AG08396 (cell line): ENCODE measurements around the gene SEMA5A.

Source experiments
- DNase-seq: peaks from one replicate; pipeline ENCODE4 v3.0.0; 2012; ENCODE audit warnings: low spot score, mixed read lengths

Gene SEMA5A

DNA sequence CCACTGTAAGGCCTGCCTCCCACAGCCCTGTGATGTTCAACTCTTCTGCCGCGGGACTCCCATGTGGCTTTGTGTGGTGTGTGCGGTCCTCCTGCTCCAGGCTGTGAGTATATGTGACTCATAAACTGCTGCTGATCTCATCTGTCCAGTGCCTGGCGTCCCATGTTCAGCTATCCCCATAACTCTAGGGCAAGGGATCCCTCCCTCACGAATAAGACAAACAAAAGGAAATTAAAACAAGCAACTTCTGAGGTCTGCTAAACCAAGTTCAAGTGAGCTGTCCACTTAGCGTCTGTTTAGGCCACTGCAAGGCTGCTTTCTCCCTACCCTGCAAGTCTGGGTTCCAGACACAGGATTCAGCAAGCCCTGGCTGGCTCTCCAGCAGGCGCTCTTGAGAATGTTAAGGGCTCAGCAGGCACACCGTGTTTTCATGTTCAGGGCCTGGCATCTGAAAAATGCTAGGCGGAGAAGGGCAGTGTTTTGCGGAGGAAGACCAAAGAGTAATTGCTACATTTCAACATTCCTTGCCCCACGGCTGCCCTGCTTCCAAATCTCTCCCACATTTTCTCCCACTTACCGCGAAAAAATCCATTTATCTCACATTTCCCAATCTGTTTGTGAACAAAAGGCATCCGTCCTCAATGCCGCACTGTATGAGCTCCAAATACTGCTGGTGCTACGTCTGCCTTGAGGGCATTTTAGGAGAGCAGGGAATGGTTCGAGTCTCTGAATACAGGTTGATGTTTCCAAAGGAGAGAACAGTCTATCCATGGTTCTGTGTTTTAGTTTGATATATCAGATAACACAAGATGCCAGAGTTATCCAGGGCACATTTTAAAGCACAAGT is 280.2 kb downstream of the SEMA5A start:
- DNase-seq: peak; percentile 87

DNA sequence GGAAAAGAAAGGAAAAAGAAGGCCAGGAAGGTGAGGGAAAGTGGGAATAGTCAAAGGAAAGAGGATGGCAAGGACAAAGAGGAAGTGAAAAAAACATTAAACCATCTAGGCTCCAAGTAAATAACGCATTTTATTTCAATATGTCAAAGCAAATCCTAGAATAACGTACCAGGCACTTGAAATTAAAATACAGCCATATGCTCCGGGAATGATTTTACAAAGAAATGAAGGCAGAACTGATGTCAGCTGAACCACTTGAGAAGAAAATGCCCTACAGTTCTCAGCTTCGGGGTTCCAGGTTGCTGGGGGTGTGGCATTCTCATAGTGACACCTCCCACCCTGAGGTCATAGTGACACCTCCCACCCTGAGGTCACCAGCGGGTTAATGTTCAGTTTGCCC is 281.6 kb downstream of the SEMA5A start:
- DNase-seq: no peak

GRCh38 chr5:9263656-9264055 is 282.2 kb downstream of the SEMA5A start:
- DNase-seq: no peak

DNA sequence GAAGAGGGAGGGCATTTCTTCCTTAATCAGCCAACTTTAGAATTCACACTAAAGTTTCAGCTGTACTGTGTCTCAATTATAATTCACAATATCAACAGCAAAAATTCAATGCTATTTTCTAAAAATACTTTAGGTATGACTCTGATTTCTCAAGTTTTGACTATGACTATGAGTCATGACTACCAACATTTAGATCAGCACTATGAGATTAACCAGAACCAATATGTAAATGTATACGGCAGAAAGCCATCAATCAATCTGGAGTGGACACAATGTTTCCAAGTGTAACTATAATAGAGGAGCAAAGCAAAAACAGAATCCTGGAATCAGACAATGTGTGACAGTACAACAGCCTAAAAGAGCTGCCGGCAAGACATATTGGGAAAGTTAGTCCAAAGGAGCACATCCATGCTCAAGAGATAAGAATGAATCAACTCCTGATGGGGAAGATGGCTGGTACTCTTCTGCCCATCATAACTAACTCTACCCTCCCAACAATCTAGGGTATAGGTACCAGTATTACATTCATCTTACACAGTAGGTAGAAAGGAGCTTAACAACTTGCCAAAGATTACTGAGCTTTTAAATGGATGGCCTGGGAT is 294.4 kb downstream of the SEMA5A start:
- DNase-seq: no peak

DNA sequence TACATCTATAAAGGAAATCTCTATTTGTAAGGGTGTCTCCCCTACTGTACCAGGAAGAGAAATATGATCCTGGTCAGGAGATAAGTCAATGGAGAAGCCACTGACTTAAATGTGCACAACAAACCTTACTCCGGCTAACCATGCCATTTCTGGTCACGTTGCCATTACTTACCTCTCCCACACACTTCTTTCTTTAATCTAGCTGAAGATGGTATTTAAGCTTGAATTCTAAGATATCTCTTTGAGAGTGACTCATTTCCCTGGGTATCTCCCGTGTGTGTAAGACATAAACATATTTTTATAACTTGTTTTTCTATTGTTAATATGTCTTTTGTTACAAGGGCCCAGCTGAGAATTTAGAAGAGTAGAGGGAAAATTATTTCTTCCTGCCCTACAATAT is 296.6 kb downstream of the SEMA5A start:
- no peak for DNase-seq

GRCh38 chr5:9245071-9245470 is 300.8 kb downstream of the SEMA5A start:
- no peak for DNase-seq

DNA sequence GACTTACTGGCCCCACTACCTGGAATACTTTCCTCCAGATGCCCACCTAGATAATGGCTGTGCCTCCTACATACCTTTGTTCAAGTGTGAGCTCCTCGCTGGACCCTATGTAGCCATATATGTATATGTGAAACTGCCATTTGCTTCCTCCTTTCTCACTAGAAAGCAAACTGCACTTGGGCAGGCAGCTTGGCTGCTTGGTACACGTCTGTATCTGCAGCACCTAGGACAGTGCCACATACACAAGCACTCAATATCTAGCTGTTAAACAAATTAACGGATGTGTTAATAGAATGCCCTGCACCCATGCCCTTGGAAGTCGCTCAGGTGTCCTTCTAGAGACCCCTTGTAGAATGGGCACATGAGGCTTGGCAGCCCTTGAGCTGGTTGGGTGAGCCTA is 301.5 kb downstream of the SEMA5A start:
- DNase-seq: no peak

GRCh38 chr5:9241479-9242305 is 304.2 kb downstream of the SEMA5A start:
- no peak for DNase-seq

GRCh38 chr5:9240431-9240830 is 305.4 kb downstream of the SEMA5A start:
- no peak for DNase-seq

- no peak for DNase-seq
Measured at GRCh38 chr5:9239626-9240025, 306.2 kb downstream of the SEMA5A start.

GRCh38 chr5:9239071-9239470 is 306.8 kb downstream of the SEMA5A start:
- DNase-seq: no peak

DNA sequence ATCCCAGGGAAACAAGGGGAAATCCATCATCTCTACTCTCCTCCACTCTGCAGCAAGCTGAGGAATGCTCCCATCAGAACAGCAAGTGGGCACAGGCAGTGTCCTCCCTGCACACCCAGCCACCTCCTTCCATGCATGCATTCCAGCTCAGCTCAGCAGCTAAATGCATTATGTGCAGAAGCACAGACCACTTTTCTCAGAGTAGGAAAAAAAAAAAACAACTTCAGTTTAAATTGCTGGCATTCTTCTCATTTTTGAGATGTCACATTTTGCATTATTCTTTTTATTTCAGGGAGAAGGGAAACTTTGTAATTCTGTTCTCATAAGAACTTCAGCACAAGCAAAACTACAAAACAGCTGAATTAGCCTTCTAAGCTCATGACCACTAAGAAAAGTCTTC is 312.2 kb downstream of the SEMA5A start:
- DNase-seq: peak; percentile 43

- no peak for DNase-seq
Measured at GRCh38 chr5:9233035-9233434, 312.8 kb downstream of the SEMA5A start.

- DNase-seq: no peak
Measured at GRCh38 chr5:9231842-9232241, 314.0 kb downstream of the SEMA5A start.

- no peak for DNase-seq
Measured at GRCh38 chr5:9230355-9230754, 315.5 kb downstream of the SEMA5A start.

DNA sequence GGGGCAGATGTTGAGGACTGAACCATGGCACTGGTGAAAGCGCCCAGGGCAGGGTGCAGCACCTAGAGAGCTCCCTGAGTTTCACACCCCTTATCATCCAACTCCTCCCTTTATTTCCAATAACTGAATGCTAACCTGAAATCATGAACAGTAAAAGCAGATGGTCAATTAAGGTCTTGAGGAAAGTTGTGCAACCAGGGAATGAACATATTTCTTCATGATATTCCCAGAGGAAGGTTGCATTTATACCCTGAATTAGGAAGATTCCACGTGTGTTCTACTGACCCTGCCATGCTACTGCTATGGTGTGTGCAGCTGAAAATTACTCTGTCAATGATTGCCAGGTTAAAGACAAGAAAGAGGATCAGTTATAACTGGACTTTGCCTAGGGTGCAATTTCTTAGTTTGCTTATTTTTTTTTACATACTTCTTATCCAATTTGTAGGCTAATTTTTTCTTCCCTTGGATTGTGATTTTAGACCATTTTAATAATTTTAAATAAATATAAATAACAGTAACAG is 319.8 kb downstream of the SEMA5A start:
- no peak for DNase-seq

GRCh38 chr5:9222054-9222976 is 323.6 kb downstream of the SEMA5A start:
- DNase-seq: no peak

DNA sequence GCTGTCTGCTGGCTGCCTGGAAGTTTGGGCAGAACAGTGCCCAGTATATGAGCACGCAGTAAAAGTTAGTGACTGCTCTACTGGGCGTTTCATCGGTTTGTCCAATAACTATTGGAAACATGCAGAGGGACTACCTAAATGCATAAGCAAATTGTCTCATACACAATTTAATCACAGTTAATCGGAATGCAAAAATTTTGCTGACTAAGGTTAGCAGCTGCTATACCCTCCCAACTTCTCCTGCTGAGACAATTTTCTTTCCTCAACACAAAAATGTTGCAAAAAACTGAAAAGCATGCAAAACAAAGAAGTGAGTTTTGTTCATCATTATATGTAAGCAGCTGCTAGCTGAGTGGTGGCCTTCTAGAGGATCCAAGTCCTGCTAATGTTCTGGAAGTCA is 327.5 kb downstream of the SEMA5A start:
- no peak for DNase-seq

GRCh38 chr5:9212605-9213004 is 333.3 kb downstream of the SEMA5A start:
- DNase-seq: peak; percentile 21

DNA sequence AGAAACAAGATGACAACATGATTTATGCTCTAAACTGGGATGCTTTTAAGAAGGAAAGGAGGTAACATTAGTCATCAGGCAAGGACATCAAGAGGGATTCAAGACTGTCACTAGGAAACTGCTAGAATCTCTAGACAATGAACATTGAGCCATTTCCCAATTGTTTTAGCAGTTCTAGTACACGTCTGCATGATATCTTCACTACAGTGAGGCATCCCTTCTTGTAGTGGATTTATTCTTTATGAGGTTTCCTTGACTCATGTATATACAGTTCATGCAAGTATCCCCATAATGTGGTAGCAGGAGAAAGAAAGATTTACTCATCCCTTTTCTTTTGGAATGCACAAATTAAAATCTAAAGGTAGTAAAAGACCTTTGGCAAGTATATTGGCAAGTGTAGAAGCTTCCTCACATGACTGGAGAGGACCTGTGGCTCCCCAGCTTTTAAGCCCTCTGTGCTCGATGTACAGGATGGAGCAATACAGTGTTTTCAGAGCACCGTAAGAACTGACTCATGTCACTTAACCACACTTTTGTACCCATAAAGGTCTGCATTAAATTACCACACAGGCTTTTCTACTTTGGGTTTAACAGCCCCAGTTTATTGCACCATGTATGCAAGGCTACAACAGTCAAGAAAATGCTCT is 335.9 kb downstream of the SEMA5A start:
- DNase-seq: no peak

- no peak for DNase-seq
Measured at GRCh38 chr5:9207817-9208418, 338.0 kb downstream of the SEMA5A start.
